Stimulated activated CD4-positive, alpha-beta T cell treated with anti-CD3 and anti-CD28 coated beads, TNF-alpha, amount 100 ng/mL, for 48 hours (primary cell): ENCODE data around the gene CTSW.
"Not testable (repeated sequence)": the region's sequence is repeated elsewhere in the genome, so short reads cannot be mapped to it uniquely, and the experiment has no call there.

ENCODE experiments used
- DNase-seq, 3 donors: peaks; one replicate each; pipeline ENCODE4 v3.0.0-alpha.2; 2020; ENCODE audit warnings: low read depth in 3 of 3

CTSW gene, protein sequence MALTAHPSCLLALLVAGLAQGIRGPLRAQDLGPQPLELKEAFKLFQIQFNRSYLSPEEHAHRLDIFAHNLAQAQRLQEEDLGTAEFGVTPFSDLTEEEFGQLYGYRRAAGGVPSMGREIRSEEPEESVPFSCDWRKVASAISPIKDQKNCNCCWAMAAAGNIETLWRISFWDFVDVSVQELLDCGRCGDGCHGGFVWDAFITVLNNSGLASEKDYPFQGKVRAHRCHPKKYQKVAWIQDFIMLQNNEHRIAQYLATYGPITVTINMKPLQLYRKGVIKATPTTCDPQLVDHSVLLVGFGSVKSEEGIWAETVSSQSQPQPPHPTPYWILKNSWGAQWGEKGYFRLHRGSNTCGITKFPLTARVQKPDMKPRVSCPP

DNA sequence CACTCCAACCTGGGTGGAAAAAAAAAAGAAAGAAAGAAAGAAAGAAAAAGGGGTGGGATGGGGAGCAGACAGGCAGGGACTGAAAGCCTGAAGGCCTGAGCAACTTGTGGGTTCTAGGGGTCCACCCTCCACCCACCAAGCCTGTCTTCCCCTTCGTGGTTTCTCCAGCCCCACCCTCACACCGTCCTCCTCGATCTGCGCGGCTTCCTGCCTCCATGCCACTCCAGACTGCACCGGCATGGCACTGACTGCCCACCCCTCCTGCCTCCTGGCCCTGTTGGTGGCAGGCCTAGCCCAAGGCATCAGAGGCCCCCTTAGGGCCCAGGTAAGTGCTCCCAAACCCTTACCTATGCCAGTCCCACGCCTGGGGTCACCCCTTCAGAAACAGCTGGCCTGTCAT lies at the start of gene CTSW:
Gene CTSW, plus strand, starts transcription at position 221 of the 400 bp plus-strand sequence. Its CDS starts 18 bp downstream, at position 239.
- no peak for DNase-seq

DNA sequence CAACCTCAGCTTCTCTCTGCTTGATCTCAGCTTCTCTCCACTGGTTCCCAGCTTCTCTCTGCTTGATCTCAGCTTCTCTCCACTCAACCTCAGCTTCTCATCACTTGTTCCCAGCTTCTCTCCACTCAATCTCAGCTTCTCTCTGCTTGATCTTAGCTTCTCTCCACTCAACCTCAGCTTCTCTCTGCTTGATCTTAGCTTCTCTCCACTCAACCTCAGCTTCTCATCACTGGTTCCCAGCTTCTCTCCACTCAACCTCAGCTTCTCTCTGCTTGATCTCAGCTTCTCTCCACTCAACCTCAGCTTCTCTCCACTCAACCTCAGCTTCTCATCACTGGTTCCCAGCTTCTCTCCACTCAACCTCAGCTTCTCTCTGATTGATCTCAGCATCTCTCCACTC lies 47.4 kb upstream of the CTSW start:
- DNase-seq, result not testable (repeated sequence)

DNA sequence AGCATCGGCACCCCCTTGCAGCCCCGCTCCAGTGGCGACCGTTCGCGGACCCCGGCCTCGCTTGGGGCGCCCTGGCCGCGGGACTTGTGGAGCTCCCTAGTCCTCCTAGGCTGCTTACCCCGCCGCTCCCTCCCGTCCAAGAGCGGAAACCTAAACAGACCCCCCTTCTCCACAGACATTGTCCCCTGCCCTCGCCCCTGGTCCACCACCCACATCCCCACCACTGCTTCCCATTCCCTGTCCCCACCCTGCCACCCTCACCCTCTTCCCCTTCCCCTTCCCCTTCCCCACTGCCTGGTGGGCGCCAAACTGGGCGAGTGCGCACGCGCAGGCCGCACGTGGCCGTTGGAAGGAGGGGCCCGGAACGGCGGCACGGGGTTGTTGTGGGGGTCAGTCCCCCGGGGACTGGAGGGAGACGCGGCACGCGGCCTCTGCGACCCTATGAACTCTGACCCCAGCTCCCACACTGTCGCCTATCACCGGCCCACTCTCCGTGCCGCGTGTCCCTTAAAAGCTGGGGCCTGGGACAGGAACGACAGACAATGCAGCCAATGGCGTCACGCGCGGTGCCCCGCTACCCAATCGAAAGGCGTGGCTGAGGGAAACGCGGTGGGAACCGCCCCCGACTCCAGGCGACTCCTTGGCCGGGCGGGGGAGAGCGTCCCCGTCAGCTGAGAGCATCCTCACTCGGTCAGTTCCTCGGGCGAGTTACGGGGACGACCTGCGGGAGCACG lies 46.2 kb upstream of the CTSW start, which contains the start of gene SNX32:
Gene SNX32, plus strand, starts transcription at position 667 of the 734 bp plus-strand sequence. CDS start 103 bp downstream, outside the sequence.
- DNase-seq, result peak; percentile 92 to 95 (median 94)

DNA sequence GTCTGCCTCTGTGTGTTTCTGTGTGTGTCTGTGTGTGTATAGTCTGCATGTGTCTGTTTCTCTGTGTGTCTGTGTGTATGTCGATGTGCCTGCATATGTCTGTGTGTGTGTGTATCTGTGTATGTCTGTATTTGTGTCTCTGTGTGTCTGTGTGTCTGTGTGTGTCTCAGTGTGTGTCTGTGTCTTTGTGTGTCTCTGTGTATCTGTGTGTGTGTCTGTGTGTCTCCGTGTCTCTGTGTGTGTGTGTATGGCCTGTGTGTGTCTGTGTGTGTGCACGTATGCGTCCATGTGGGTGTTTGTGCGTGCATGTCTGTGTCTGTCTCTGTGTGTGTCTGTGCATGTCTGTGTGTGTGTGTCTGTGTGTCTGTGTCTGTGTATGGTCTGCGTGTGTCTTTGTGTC lies 45.4 kb upstream of the CTSW start:
- DNase-seq, result no peak

DNA sequence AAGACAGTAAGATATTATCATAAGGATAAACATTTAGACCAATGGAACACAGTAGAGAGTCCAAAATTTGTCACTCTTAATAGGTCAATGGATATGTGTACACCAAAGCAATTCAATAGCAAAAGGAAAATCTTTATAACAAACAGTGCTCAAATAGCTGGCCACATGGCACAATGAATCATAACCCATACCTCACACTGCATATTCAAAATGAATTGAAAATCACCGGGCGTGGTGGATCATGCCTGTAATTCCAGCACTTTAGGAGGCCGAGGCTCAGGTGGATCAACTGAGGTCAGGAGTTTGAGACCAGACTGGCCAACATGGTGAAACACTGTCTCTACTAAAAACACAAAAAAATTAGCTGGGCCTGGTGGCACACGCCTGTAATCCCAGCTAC lies 37.5 kb upstream of the CTSW start:
- DNase-seq, result no peak

DNA sequence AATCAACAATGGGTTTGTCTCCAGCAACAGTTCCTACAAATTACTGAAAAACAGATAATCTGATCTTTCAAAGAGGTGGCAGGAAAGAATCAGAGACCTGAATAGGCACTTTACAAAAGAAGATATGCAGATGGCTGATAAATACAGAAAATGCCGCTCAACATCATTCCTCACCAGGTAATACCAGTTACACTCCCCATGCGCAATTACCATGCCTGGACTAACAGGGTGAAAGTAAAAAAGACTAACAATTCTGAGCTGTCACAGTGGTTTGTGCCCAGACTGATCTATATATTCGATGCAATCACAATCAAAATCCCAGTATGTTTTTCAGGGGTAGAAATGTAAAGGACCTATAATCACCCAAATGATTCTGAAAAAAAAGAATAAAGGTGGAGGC lies 35.8 kb upstream of the CTSW start:
- no peak for DNase-seq

DNA sequence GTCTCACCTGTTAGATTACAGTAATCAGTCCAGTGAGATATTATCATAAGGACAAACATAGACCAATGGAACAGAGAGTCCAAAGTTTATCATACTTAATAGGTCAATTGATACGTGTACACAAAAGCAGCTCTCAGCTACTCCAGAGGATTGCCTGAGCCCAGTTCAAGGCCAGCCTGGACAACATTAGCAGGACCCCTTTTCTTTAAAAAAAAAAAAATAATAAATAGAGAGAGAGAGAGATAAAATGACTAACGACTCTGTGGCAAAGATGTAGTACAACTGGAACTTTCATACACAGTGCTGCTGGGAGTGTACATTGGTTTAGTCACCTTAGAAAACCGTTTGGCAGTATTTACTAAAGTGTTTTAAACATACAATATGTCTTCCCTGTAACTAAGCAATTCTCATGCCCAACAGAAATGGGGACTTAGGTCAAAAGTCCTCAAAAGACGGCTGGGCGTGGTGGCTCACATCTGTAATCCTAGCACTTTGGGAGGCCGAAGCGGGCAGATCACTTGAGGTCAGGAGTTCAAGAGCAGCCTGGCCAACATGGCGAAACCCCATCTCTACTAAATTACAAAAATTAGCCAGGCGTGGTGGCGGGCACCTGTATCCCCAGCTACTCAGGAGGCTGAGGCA lies 35.3 kb upstream of the CTSW start:
- no peak for DNase-seq

DNA sequence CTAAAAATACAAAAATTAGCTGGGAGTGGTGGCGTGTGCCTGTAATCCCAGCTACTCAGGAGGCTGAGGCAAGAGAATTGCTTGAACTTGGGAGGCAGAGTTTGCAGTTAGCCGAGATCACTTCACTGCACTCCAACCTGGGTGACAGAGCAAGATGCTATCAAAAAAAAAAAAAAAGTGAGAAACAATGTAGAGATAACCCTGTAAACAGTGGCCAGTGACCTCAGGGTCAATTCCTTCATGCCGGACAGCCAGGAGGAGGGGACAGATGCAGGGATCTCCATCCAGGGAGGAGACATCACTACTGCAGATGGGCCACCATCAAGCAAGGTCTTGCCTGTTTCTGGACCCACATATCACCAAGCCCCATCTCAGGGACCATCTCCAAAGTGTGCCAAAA lies 31.9 kb upstream of the CTSW start:
- no peak for DNase-seq

DNA sequence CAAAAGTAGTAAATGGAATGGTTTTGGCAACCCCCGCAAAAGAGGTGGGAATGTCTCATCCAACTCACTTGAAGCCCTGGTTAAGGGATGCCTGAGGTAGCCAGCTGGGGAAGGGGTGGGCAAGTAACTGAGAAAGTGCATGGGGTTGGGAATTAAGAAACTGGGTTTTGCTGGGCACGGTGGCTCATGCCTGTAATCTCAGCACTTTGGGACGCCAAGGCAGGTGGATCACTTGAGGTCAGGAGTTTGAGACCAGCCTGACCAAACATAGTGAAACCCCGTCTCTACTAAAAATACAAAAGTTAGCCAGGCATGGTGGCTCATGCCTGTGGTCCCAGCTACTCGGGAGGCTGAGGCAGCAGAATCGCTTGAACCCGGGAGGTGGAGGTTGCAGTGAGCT lies 30.9 kb upstream of the CTSW start:
- not testable (repeated sequence) for DNase-seq

DNA sequence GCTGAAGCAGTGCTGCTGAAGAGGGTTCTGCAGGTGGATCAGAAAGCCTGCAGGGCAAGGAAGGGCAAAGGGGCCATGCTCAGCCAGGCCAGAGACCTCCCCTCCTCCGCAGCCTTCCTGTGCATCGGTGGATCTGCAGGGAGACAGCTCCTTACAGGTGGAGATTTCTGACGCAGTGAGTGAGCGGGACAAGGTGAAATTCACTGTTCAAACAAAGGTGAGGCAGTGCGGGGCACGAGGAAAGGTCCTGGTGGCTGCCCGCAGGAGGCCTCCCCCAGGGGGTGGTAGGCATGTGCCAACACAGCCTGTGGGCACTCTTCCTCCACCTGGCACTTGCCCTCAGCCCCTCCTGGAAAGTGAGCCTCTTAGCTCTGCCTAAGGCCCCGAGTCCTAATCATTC lies 30.3 kb upstream of the CTSW start:
- no peak for DNase-seq

DNA sequence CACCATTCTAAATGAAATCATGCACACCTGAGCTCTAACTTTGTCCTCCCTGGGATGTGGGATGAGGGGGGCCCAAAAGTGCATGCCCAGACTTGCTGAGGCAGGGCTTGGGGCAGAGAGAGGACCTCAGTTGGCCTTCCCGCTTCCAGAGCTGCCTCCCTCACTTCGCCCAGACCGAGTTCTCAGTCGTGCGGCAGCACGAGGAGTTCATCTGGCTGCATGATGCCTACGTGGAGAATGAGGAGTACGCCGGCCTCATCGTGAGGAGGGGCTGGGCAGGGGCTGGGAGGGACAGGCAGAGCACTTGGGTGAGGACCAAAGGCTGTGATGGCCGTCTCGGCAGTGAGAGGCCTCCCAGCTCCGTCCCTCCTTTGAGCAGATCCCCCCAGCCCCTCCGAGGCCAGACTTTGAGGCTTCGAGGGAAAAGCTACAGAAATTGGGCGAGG lies 29.8 kb upstream of the CTSW start:
- no peak for DNase-seq

DNA sequence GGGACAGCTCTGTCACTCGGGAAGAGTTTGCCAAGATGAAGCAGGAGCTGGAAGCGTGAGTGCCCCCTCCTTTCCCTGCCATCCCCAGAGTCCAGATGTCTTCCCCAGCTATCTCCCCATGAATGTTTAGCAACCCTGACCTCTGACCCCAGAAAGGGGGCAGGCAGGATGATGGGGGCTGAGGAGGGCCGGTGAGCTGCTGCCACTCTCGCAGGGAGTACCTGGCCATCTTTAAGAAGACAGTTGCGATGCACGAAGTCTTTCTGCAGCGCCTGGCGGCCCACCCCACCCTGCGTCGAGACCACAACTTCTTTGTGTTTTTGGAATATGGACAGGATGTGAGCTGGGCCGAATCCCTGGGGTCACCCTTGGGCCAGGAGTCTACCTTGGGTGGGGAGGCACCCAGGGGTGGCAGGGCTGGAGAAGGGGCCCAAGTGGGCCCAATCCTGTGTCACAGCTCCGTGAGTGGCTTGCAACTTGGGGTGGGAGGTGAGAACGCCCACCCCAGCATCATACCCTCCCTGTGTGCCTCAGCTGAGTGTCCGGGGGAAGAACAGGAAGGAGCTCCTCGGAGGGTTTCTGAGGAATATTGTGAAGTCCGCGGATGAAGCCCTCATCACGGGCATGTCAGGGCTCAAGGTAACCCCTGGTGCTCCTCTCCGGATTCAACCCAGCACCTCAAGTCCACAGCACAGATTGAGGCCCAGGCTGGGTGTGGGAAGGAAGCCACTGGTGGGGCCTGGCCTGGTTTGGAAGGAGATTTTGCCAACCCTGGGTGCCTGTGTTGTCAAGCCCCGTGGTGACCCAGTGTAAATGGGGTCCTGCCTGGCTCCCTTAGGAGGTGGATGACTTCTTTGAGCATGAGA lies 29.2 kb upstream of the CTSW start:
- no peak for DNase-seq

DNA sequence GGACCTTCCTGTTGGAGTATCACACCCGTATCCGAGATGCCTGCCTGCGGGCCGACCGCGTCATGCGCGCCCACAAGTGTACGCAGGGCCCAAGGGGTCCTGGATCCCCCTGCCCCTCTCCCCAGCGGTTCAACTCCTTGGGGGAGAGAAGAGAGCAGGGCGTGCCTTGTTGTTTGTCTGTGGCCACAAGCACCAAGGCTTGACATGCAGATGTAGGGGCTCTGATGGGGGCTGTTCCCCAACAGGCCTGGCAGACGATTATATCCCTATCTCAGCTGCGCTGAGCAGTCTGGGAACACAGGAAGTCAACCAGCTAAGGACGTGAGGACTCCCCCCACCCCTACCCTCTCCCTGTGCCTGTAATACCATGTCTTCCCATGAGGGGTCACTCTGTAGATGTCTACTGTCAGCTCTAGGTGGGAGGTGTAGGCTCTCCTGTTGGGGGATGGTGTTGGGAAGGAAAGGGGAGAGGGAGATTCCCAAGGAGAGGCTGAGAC lies 28.5 kb upstream of the CTSW start:
- no peak for DNase-seq

DNA sequence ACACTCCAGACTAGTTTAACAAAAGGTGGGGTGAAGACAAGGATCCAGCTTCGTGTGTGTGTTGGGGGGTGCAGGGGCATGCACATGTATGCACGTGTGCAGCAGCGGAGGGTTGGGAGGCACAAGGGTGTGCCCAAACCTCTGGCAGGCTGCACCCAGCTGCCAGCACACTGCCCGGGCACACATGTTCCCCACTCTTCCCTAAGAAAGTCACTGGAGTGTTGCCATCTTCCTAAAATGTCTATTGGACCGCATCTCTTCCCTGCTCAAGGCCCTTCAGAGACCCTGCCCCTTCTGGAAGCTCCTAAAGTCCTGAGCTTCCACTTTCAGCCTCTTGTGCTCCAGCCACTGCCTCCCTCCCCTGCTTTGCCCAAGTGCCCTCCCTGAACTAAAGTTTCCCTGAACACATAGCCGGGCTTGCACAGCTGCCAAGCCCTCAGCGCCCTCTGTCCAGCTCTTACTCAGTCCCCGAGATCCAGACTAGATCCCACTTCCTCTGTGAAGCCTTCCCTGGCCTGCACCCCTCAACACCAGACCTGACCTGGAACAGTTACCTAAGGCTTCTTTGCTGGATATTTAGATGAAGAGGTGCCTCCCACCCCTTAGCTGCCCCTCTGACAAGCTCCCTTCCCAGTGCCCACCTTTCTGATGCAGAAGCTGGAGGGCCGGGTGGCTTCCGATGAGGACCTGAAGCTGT lies 27.7 kb upstream of the CTSW start:
- no peak for DNase-seq

DNA sequence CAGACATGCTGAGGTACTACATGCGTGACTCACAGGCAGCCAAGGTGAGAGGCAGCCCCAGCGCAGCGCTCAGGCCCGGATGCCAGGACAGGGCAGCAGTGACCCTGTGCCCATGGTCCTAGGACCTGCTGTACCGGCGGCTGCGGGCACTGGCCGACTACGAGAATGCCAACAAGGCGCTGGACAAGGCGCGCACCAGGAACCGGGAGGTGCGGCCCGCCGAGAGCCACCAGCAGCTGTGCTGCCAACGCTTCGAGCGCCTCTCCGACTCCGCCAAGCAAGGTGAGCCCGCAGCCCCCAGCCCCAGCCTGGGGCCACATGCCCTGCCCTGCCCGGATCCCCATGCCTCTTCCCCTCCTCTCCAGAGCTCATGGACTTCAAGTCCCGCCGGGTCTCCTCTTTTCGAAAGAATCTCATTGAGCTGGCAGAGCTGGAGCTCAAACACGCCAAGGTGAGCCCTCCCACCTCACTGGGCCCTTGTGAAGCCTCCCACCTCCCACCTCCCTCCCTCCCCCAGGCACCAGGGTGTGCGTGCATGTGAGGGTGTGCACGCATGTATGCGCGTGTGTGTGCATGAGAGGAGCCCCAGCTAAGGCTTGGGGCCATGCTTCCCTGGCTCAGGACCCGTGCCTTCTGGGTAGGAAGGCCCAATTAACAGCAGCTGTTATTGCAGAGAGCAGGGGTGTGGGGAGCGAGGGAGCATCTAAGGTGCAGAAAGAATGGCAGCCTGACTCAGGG lies 27.0 kb upstream of the CTSW start:
- DNase-seq, result no peak

DNA sequence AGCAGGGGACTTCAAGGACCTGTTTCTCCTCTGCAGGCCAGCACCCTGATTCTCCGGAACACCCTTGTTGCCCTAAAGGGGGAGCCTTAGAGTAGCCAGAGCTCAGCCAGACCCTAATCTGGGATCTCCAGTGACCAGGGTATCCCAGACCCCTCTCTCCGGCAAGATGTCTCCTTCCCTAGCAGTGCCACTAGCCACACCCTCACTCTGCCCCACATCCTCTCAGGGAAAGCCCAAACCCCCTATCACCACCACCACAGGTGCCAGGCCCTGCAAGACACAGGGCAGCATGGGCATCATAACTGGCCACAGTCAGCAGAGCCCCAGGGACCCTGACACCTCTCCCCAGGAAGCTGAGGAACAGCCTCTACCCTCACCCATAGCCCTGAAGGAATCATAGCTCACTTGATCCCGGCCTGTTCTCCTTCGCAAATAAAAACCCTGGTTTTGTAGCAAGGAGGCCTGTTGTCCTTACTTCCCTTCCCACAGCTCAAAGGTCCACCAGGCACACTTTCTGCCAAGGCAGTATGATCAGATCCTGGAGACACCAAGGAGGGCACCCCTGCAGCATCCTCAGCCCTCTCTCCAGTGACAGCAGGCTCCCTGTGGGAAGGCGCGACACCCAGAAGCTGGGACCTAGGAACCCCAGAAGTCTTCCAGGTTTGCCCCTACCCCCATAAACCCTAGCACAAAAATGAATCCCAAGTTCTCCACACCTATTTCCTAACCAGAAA lies 26.2 kb upstream of the CTSW start:
- no peak for DNase-seq

DNA sequence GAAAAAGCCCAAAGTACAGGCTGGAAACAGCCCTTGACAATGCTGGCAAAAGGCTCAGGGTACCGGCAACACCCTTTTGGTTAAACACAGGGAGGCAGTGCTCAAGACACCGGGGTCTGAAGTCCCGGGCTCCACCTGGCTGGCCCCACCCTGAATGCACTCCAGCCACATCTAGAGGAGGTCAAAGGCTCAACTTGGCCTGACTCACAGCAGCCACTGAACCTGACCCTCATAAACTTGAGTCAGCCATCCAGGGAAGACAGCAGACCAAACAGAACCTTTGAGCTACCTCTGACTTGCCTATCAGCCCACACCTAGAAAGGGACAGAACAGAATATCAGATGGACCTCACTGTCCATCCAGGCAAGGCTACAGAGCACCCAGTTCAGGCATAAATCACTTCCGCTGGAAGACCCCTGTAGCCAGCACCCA lies 25.5 kb upstream of the CTSW start:
- DNase-seq, result no peak

DNA sequence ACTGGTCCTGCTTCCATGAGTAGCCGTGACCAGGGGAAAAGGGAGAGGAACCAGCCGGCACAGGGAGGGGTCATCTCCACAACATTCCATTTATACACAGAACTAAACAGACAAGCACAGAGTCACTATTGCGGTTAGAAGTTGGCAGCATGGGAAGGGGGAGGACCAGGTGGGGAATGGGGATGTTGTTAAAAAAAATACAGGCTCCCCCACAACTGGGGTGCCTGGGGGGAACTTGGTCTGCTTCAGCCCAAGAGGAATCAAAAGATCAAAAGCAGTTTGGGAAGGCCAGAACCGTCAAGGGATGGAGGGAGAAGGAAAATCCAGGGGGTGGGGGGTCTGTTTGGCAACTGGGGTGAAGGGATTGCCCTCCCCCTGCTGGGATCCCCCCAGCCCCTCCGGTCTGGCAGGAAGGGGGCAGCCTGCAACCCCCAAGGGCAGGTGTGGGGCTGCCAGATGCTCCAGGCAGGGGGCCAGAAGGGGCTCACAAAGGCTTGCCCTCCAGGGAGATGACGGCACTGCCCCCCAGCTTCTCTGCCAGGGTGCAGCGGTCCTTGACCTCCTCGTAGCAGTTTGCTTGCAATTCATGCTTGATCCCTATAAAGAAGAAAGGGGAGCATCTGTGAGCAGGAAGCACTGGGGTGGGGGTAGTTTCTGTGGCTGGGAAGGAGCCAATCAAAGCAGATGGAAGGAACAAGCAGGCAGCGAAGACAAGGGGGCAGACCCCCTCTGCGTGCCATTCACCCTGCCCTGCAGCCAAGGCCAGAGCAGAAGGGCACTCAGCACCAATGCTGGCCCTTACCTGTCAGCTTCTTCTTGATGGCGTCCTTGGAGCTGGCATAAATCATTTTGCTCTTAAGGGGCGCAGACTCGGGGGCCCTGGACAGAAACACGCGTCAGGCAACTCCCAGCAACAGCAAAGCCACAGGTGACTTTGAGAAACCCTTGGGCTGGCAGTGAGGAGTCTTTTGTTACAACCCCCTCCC lies 24.5 kb upstream of the CTSW start:
- no peak for DNase-seq
